M059J (cell line): ENCODE measurements around the gene ATP13A1. TPM values are rescaled to one million over a fixed set of nuclear protein-coding genes. Genes with fewer than 3 reads are reported as not detected.
"Not testable (repeated sequence)": the region's sequence is repeated elsewhere in the genome, so short reads cannot be mapped to it uniquely, and the experiment has no call there.

Source experiments
- DNase-seq: peaks from one replicate; pipeline ENCODE4 v3.0.0-alpha.2; 2012; ENCODE audit warnings: low read depth
- total RNA-seq: library from RNA; depleted of rRNA; stranded (reverse); fragments of >200 nt; shearing (Covaris generic); gene quantifications from 2 replicates; pipeline ENCODE4 v1.2.3, GENCODE V29; 2014; rRNA removed

ATP13A1 gene
- 78.0 and 95.4 TPM in 2 replicates for total RNA-seq

GRCh38 chr19:19663256-19664120, at the start of gene ATP13A1:
Gene ATP13A1, minus strand, starts transcription at chr19:19663676. Its CDS starts 10 bp downstream, at chr19:19663666.
- peak; percentile 97 for DNase-seq

GRCh38 chr19:19711934-19712828, 48.7 kb upstream of the ATP13A1 start:
- DNase-seq, result no peak

DNA sequence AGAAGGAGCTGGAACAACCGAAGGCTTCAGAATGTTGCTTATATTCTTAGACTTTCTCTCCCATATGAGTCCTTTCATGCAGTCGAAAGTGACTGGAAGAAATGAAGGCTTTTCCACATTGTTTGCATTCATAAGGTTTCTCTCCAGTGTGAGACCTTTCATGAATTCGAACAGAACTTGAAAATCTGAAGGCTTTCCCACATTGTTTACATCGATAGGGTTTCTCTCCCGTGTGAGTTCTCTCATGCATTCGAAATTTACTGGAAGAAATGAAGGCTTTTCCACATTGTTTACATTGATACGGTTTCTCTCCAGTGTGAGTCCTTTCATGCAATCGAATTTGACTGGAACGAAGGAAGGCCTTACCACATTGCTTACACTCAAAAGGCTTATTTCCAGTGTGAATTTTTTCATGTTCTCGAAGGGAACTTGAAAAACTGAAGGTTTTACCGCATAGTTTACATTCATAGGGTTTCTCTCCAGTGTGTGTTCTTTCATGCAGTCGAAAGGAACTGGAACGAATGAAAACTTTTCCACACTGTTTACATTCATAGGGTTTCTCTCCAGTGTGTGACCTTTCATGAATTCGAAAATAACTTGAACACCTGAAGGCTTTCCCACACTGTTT, 47.9 kb upstream of the ATP13A1 start:
- DNase-seq, result no peak

- DNase-seq, result no peak
These were observed 47.0 kb upstream of the ATP13A1 start for GRCh38 chr19:19710506-19710905.

DNA sequence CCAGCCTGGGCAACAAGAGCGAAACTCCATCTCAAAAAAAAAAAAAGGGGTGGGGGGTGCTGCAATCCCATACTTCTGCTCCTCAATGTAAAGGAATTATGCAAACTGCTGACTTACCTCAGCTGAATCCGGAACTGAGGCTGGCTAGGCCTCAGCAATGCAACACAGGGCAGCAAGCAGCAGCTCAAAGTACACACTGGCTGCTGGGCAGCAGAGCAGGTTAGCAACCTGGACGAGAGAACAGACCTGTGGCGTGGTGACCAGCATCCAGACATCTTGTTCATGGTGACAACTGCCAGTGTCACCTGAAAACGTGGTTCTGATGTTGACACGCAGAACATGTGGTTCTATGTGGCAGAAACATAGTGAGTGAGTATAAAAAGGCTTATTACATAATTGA, 41.4 kb upstream of the ATP13A1 start:
- no peak for DNase-seq

GRCh38 chr19:19700493-19700892, 37.0 kb upstream of the ATP13A1 start:
- DNase-seq, result not testable (repeated sequence)

DNA sequence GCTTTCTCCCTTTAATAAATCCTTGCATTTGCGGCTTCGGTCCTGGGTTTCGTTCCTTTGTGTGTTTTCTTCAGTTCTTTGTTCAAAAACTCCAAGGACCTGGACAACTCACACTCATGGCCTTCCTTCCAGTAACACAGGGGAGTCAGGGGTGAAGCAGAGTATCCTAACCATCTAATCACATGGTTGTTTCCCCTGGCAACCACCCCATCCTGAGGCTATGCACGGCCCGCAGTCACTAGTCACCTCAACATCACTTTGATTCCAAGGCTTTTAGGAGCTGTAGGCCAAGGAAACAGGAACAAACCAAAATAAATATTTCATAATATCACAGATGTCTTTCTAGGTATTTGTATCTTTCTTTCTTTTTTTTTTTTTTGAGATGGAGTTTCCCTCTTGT, 34.1 kb upstream of the ATP13A1 start:
- DNase-seq, result no peak

DNA sequence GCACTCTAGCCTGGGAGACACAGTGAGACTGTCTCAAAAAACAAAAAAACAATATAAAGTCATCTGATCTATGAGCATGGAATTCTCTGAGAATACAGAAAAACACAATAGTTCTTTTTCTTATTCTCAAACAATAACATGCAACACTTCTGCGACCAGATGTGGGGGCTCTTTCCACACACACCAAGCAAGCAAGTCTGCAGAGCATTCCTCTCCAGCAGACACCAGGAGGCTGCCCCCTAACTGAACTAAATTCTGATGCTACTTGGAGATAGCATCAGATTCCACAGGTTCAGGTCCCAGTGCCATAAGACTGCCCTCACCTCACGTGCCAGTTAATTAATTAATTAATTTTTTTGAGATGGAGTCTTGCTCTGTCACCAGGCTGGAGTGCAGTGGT, 32.9 kb upstream of the ATP13A1 start:
- DNase-seq, result no peak

- DNase-seq, result no peak
These were observed 28.2 kb upstream of the ATP13A1 start for GRCh38 chr19:19691683-19692082.

- not testable (repeated sequence) for DNase-seq
These were observed 25.5 kb upstream of the ATP13A1 start for GRCh38 chr19:19689023-19689422.

DNA sequence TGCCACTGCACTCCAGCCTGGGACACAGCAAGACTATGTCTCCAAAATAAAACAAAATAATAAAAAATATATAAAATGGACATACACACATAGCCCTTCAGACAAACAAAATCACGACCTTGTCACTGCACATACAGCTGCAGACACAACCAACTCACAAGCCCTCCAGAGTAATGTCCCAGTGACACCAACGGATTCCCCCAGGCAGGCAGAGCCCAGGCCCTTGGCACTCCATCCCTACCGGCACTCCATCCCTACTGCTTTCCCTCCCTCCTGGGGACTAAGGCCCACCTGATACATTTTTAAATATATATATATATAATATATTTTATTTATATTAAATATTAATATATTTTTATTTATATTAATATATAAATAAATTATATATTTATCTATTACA, 23.6 kb upstream of the ATP13A1 start:
- DNase-seq, result peak; percentile 19

- DNase-seq, result no peak
These were observed 23.1 kb upstream of the ATP13A1 start for GRCh38 chr19:19686580-19686979.

- DNase-seq, result not testable (repeated sequence)
These were observed 22.6 kb upstream of the ATP13A1 start for GRCh38 chr19:19686119-19686518.

DNA sequence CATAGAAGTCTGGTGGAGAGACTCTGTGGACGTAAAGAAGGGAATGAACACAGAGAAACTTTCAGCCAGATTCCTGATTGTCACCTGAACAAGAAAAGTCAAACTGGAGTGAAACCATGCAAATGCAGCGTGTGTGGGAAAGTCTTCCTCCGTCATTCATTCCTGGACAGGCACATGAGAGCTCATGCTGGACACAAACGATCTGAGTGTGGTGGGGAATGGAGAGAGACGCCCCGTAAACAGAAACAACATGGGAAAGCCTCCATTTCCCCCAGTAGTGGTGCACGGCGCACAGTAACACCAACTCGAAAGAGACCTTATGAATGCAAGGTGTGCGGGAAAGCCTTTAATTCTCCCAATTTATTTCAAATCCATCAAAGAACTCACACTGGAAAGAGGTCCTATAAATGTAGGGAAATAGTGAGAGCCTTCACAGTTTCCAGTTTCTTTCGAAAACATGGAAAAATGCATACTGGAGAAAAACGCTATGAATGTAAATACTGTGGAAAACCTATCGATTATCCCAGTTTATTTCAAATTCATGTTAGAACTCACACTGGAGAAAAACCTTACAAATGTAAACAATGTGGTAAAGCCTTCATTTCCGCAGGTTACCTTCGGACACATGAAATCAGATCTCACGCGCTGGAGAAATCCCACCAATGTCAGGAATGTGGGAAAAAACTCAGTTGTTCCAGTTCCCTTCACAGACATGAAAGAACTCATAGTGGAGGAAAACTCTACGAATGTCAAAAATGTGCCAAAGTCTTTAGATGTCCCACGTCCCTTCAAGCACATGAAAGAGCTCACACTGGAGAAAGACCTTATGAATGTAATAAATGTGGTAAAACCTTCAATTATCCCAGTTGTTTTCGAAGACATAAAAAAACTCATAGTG, 15.9 kb upstream of the ATP13A1 start:
- no peak for DNase-seq

DNA sequence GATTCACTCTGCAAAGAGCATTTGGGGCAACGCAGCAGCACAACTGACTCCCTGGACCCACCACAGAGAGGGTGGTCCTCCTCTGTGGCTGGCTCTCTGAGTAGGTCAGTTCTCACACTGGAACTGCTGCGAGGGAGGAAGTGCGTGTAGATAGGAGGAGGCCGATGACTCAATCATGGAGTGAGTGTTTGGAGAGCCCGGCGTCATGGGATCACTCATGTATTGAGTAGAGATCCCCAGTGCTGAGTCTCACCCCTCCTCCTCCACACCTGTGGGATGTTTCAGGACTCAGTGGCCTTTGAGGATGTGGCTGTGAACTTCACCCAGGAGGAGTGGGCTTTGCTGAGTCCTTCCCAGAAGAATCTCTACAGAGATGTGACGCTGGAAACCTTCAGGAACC, 14.1 kb upstream of the ATP13A1 start:
- no peak for DNase-seq

DNA sequence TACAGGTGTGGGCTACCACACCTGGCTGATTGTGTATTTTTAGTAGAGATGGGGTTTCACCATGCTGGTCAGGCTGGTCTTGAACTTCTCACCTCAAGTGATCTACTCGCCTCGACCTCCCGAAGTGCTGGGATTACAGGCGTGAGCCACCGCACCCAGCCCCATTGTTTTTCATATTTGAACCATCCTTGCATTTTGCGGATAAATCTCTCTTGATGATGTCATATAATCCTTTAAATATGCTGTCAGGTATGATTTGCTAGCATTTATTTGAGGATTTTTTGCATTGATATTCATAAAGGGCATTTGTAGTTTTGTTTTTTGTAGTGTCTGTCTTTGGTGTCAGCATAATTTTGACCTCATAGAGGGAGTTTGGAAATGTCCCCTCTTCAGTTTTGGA, 10.8 kb upstream of the ATP13A1 start:
- DNase-seq, result no peak

GRCh38 chr19:19672816-19673215, 9.3 kb upstream of the ATP13A1 start:
- no peak for DNase-seq

GRCh38 chr19:19670070-19670551, 6.6 kb upstream of the ATP13A1 start:
- DNase-seq, result no peak

GRCh38 chr19:19668230-19669012, 4.9 kb upstream of the ATP13A1 start, which contains the start of gene ZNF101:
Gene ZNF101, plus strand, starts transcription at chr19:19668839. Its CDS starts 125 bp downstream, at chr19:19668964.
- DNase-seq, result peak; percentile 95

DNA sequence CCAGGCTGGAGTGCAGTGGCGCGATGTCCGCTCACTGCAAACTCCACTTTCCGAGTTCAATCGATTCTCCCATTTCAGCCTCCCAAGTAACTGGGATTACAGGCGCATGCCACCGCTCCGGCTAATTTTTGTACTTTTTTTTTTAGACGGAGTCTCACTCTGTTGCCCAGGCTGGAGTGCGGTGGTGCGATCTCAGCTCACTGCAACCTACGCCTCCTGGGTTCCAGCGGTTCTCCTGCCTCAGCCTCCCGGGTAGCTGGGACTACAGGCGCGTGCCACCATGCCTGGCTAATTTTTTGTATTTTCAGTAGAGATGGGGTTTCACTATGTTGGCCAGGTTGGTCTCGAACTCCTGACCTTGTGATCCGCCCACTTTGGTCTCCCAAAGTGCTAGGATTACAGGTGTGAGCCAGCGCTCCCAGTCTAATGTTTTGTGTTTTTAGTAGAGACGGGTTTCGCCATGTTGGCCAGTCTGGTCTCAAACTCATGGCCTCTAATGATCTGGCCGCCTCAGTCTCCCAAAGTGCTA, 2.0 kb upstream of the ATP13A1 start:
- not testable (repeated sequence) for DNase-seq
